Loucy (cell line): ENCODE results near the gene CMKLR1.

Experiments
- H2AFZ ChIP-seq: fragments of 200-600 bp; sonication (generic); 2 replicates; pipeline ENCODE4 v1.6.0; 2016; ENCODE audit warnings: antibody characterized with exemption, mild to moderate bottlenecking, low read length, moderate library complexity
- H3F3A ChIP-seq: fragments of 200-600 bp; 2 replicates; pipeline ENCODE4 v1.6.0; 2016; ENCODE audit warnings: antibody characterized with exemption, low read depth, mild to moderate bottlenecking
- H3K27me3 ChIP-seq: fragments of 200-600 bp; sonication (generic); 2 replicates; pipeline ENCODE4 v1.6.1; 2014; ENCODE audit warnings: low read length, mild to moderate bottlenecking; ENCODE audit not compliant: insufficient read depth, poor library complexity, severe bottlenecking
- H3K36me3 ChIP-seq: fragments of 200-600 bp; sonication (generic); 2 replicates; pipeline ENCODE4 v1.6.1; 2016; ENCODE audit warnings: low read length; ENCODE audit not compliant: insufficient read depth
- H3K4me1 ChIP-seq: fragments of 200-600 bp; sonication (generic); 2 replicates; pipeline ENCODE4 v1.5.1; 2014; ENCODE audit warnings: low read length, mild to moderate bottlenecking; ENCODE audit not compliant: insufficient read depth, poor library complexity, severe bottlenecking
- H3K4me2 ChIP-seq: fragments of 200-600 bp; sonication (generic); 2 replicates; pipeline ENCODE4 v1.6.0; 2014; ENCODE audit warnings: antibody characterized with exemption, low read length, low read depth, mild to moderate bottlenecking; ENCODE audit not compliant: poor library complexity, severe bottlenecking
- H3K4me3 ChIP-seq: fragments of 200-600 bp; sonication (generic); 2 replicates; pipeline ENCODE4 v1.5.1; 2014; ENCODE audit warnings: low read length, mild to moderate bottlenecking, mixed read lengths; ENCODE audit not compliant: poor library complexity, severe bottlenecking
- H3K79me2 ChIP-seq: fragments of 200-600 bp; sonication (generic); 2 replicates; pipeline ENCODE4 v1.6.1; 2014; ENCODE audit warnings: low read length; ENCODE audit not compliant: insufficient read depth
- H3K9ac ChIP-seq: fragments of 200-600 bp; sonication (generic); 2 replicates; pipeline ENCODE4 v1.6.0; 2014; ENCODE audit warnings: mild to moderate bottlenecking, low read depth, low read length, moderate library complexity; ENCODE audit not compliant: poor library complexity, severe bottlenecking
- H3K9me2 ChIP-seq: fragments of 200-600 bp; sonication (generic); replicated peaks from 2 replicates; pipeline ENCODE4 v1.6.1; 2016; ENCODE audit warnings: low read depth, low read length, mixed read lengths
- H3K9me3 ChIP-seq: fragments of 200-600 bp; sonication (generic); 2 replicates; pipeline ENCODE4 v1.6.1; 2014; ENCODE audit warnings: mild to moderate bottlenecking, antibody characterized with exemption, low read length, low read depth; ENCODE audit not compliant: insufficient read depth
- H4K20me1 ChIP-seq: fragments of 200-600 bp; sonication (generic); 2 replicates; pipeline ENCODE4 v1.6.0; 2014; ENCODE audit warnings: antibody characterized with exemption, low read length, mild to moderate bottlenecking; ENCODE audit not compliant: insufficient read depth, poor library complexity, severe bottlenecking
- EZH2phosphoT487 ChIP-seq: fragments of 200-600 bp; IDR thresholded peaks from 2 replicates; pipeline ENCODE4 v1.6.1; 2018; ENCODE audit warnings: antibody characterized with exemption, mild to moderate bottlenecking, moderate library complexity, borderline replicate concordance
- TF ChIP-seq, protein P1 (sequence below): fragments of 200-600 bp; sonication (generic); conservative IDR thresholded peaks from 2 replicates; pipeline ENCODE4 v1.5.1; 2014; ENCODE audit warnings: mild to moderate bottlenecking, antibody characterized with exemption, low read length

CMKLR1 gene

DNA sequence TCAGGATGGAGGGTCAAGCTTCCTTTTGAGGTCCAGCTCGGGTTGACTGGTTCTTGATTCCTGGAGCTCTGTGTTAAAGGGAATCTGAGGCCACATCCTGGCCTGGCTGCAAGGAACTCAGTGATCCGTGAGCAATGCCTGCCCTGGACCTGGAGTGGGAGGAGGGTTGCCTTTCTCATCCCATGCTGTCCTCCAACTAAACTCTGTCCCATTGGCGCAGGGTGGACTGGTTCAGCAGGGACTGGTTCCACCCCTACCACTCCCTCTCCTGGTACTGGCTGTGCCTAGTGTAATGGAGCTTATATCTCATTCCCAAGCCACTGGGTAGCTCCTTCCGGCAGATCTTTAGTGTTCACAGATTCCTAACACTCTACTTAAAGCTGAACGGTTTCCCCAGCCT lies 3.9 kb upstream of the CMKLR1 start:
- no peaks in the 10 kb centered on the region for H3K79me2 ChIP-seq
- no peak overlapping the region for H3K4me2 ChIP-seq
- H3K9me3 ChIP-seq = no peaks in the 10 kb centered on the region
- no peaks in the 10 kb centered on the region for H3K27me3 ChIP-seq
- H3K9ac ChIP-seq = no peak overlapping the region
- H3F3A ChIP-seq = no peaks in the 10 kb centered on the region
- H3K9me2 ChIP-seq = no peaks in the 10 kb centered on the region
- no peaks in the 10 kb centered on the region for H3K36me3 ChIP-seq
- H3K4me1 ChIP-seq = no peaks in the 10 kb centered on the region
- H2AFZ ChIP-seq = no peak overlapping the region
- TF ChIP-seq, protein P1, sequence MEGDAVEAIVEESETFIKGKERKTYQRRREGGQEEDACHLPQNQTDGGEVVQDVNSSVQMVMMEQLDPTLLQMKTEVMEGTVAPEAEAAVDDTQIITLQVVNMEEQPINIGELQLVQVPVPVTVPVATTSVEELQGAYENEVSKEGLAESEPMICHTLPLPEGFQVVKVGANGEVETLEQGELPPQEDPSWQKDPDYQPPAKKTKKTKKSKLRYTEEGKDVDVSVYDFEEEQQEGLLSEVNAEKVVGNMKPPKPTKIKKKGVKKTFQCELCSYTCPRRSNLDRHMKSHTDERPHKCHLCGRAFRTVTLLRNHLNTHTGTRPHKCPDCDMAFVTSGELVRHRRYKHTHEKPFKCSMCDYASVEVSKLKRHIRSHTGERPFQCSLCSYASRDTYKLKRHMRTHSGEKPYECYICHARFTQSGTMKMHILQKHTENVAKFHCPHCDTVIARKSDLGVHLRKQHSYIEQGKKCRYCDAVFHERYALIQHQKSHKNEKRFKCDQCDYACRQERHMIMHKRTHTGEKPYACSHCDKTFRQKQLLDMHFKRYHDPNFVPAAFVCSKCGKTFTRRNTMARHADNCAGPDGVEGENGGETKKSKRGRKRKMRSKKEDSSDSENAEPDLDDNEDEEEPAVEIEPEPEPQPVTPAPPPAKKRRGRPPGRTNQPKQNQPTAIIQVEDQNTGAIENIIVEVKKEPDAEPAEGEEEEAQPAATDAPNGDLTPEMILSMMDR = no peak
- no peak for TF ChIP-seq EZH2phosphoT487
- no peaks in the 10 kb centered on the region for H4K20me1 ChIP-seq
- no peak overlapping the region for H3K4me3 ChIP-seq

DNA sequence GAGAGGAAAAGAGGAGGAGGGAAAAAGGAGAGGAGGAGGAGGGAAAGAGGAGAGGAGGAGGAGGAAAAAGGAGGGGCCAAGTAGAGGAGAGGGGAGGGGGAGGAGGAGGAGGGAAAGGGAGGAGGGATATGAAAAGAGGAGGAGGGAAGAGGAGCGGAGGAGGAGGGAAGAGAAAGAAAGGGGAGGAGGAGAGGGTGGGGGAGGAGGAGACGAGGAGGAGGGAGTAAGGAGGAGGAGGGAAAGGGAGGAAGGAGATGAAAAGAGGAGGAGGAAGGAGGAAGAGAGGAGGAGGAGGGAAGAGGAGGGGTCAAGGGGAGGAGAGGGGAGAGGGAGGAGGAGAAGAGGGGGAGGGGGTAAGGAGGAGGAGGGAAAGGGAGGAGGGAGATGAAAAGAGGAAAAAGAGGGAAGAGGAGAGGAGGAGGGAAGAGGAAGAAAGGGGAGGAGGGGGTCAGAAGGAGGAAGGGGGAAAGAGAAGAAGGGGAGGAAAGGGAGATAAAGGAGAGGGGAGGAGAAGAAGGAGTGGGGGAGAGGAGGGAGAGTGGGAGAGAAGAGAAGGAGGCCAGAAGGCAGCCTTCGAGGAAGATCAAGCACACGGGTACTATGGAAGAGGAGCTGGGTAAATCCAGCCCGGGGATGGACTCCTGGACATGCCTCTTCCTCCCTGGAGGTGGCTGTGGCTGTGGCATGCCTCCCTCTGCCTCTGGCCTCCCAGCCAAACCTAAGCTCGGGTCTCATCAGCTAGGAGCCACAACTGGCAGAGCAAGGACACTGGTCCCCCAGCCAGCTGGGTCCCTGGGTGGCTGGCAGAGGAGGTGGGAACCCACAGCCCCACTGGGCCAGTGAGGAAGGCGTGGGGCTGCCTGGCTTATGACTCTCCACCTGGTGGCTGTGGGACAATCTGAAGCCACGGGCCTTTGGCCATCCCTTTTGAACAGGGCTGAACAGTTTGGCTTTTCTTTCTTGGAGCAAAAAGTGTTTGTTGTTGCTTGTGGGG lies 3.0 kb upstream of the CMKLR1 start:
- Histone ChIP-seq H3F3A (no peaks in the 10 kb centered on the region), H3K9me2 (no peaks in the 10 kb centered on the region), H4K20me1 (no peaks in the 10 kb centered on the region), H3K79me2 (no peaks in the 10 kb centered on the region), H3K4me3 (no peak overlapping the region), H3K4me1 (no peaks in the 10 kb centered on the region), H3K4me2 (no peak overlapping the region), H3K9ac (no peak overlapping the region), H3K27me3 (no peaks in the 10 kb centered on the region), H2AFZ (no peak overlapping the region), H3K9me3 (no peaks in the 10 kb centered on the region), H3K36me3 (no peaks in the 10 kb centered on the region)
- no peak for TF ChIP-seq EZH2phosphoT487
- TF ChIP-seq, protein P1 = no peak

DNA sequence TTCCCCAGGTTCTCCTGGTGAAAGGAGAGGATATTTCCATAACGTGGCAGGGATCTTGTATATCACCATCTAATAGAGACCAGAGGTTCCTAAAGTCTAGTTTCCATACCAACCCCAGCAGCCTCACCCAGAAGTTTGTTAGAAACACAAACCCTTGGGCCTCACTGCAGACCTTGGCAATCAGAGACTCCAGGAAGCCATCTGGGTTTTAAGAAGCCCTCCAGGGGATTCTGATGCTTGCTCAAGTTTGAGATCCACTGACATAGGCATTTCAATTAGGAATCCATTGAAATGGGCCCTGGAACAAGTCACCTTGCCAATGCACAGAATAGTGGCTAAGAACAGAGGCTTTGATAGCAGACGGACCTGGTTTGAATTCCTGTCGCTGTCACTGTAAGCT lies 2.2 kb upstream of the CMKLR1 start:
- H3K4me2 ChIP-seq = no peak overlapping the region
- TF ChIP-seq, protein P1 = no peak
- no peak for TF ChIP-seq EZH2phosphoT487
- no peaks in the 10 kb centered on the region for H3K27me3 ChIP-seq
- H2AFZ ChIP-seq = no peak overlapping the region
- H3F3A ChIP-seq = no peaks in the 10 kb centered on the region
- H3K79me2 ChIP-seq = no peaks in the 10 kb centered on the region
- H3K4me3 ChIP-seq = no peak overlapping the region
- no peaks in the 10 kb centered on the region for H4K20me1 ChIP-seq
- no peaks in the 10 kb centered on the region for H3K4me1 ChIP-seq
- H3K36me3 ChIP-seq = no peaks in the 10 kb centered on the region
- no peaks in the 10 kb centered on the region for H3K9me2 ChIP-seq
- H3K9ac ChIP-seq = no peak overlapping the region
- H3K9me3 ChIP-seq = no peaks in the 10 kb centered on the region
